Activated T-helper 1 cell treated with anti-CD3 and anti-CD28 coated beads, Interleukin-12 subunit alpha, Interleukin-12 subunit beta, Interleukin-2, Interleukin-4 antibody, amounts not matched to agents 30 ng/mL and 10 ng/mL and 1 ng/mL, durations not matched to agents 14 hours and 24 hours and 36 hours (primary cell): ENCODE results near the gene ASAP2. TPM values are rescaled to one million over a fixed set of nuclear protein-coding genes. Genes with fewer than 3 reads are reported as not detected.

ENCODE experiments used
- DNase-seq: peaks from one replicate; pipeline ENCODE4 v3.0.0; 2021; ENCODE audit warnings: low spot score
- H3K27ac Mint-ChIP-seq: one replicate; pipeline ENCODE4 v1.8.0; 2021; ENCODE audit warnings: mild to moderate bottlenecking, mixed read lengths
- H3K27me3 Mint-ChIP-seq: one replicate; pipeline ENCODE4 v1.8.0; 2022; ENCODE audit warnings: mild to moderate bottlenecking, moderate library complexity, mixed read lengths; ENCODE audit not compliant: insufficient read depth
- H3K36me3 Mint-ChIP-seq: one replicate; pipeline ENCODE4 v1.8.0; 2021; ENCODE audit warnings: low read depth, mixed read lengths
- H3K4me1 Mint-ChIP-seq: one replicate; pipeline ENCODE4 v1.8.0; 2021; ENCODE audit warnings: low read depth, mixed read lengths
- H3K4me3 Mint-ChIP-seq: one replicate; pipeline ENCODE4 v1.8.0; 2021; ENCODE audit warnings: mild to moderate bottlenecking, moderate library complexity, mixed read lengths
- H3K9me3 Mint-ChIP-seq: one replicate; pipeline ENCODE4 v1.8.0; 2021; ENCODE audit warnings: mixed read lengths
- intact Hi-C: fragments of 100-400 bp; cut with micrococcal nuclease; formaldehyde crosslinking; loops from one replicate; pipeline ENCODE4 v1.15.1; 2024
- total RNA-seq: library from RNA; stranded (reverse); gene quantifications from 2 replicates; pipeline ENCODE4 v1.2.3, GENCODE V29; 2022

The ASAP2 gene
- total RNA-seq, 1 donor from 2014 or later = 0.34 TPM

GRCh38 chr2:9221223-9221622, 14.6 kb downstream of the ASAP2 start:
- Mint-ChIP-seq H3K27me3 (peaks cover 10% of the 10 kb centered on the region), H3K9me3 (no peaks in the 10 kb centered on the region), H3K36me3 (no peaks in the 10 kb centered on the region), H3K27ac (no peak overlapping the region), H3K4me1 (no peaks in the 10 kb centered on the region), H3K4me3 (no peak overlapping the region)
- no peak for DNase-seq
- intact Hi-C loops = no loop called here

- no peak for DNase-seq
- Mint-ChIP-seq H3K36me3 (no peaks in the 10 kb centered on the region), H3K27ac (no peak overlapping the region), H3K27me3 (peaks cover 10% of the 10 kb centered on the region), H3K9me3 (no peaks in the 10 kb centered on the region), H3K4me1 (no peaks in the 10 kb centered on the region), H3K4me3 (no peak overlapping the region)
- intact Hi-C loops = no loop called here
These were observed 15.8 kb downstream of the ASAP2 start for GRCh38 chr2:9222239-9222892.

- Mint-ChIP-seq H3K9me3 (no peaks in the 10 kb centered on the region), H3K36me3 (no peaks in the 10 kb centered on the region), H3K27ac (no peak overlapping the region), H3K4me1 (no peaks in the 10 kb centered on the region), H3K27me3 (peaks cover 10% of the 10 kb centered on the region), H3K4me3 (no peak overlapping the region)
- intact Hi-C loops = no loop called here
- DNase-seq = no peak
These were observed 16.3 kb downstream of the ASAP2 start for GRCh38 chr2:9222893-9223287.

GRCh38 chr2:9225806-9226205, 19.2 kb downstream of the ASAP2 start:
- Mint-ChIP-seq H3K36me3 (no peaks in the 10 kb centered on the region), H3K4me1 (no peaks in the 10 kb centered on the region), H3K9me3 (no peaks in the 10 kb centered on the region), H3K4me3 (no peak overlapping the region), H3K27me3 (no peaks in the 10 kb centered on the region), H3K27ac (no peak overlapping the region)
- intact Hi-C loops = no loop called here
- DNase-seq = no peak

- no peak overlapping the region for H3K4me3 Mint-ChIP-seq
- H3K27ac Mint-ChIP-seq = no peak overlapping the region
- H3K9me3 Mint-ChIP-seq = no peaks in the 10 kb centered on the region
- peaks cover 3% of the 10 kb centered on the region for H3K27me3 Mint-ChIP-seq
- DNase-seq = no peak
- intact Hi-C loops = no loop called here
- H3K4me1 Mint-ChIP-seq = no peaks in the 10 kb centered on the region
- H3K36me3 Mint-ChIP-seq = no peaks in the 10 kb centered on the region
These were observed 20.1 kb downstream of the ASAP2 start for GRCh38 chr2:9226458-9227380.

GRCh38 chr2:9228088-9228751, 21.6 kb downstream of the ASAP2 start:
- Mint-ChIP-seq H3K36me3 (no peaks in the 10 kb centered on the region), H3K27ac (no peak overlapping the region), H3K4me3 (no peak overlapping the region), H3K27me3 (peaks cover 10% of the 10 kb centered on the region), H3K4me1 (no peaks in the 10 kb centered on the region), H3K9me3 (no peaks in the 10 kb centered on the region)
- intact Hi-C loops = no loop called here
- DNase-seq = no peak

GRCh38 chr2:9228781-9229469, 22.3 kb downstream of the ASAP2 start:
- Mint-ChIP-seq H3K27ac (no peak overlapping the region), H3K9me3 (no peaks in the 10 kb centered on the region), H3K4me3 (no peak overlapping the region), H3K27me3 (peaks cover 10% of the 10 kb centered on the region), H3K4me1 (no peaks in the 10 kb centered on the region), H3K36me3 (no peaks in the 10 kb centered on the region)
- intact Hi-C loops = no loop called here
- DNase-seq = no peak

- no peaks in the 10 kb centered on the region for H3K9me3 Mint-ChIP-seq
- intact Hi-C loops = no loop called here
- H3K4me3 Mint-ChIP-seq = no peak overlapping the region
- peaks cover 10% of the 10 kb centered on the region for H3K27me3 Mint-ChIP-seq
- no peaks in the 10 kb centered on the region for H3K36me3 Mint-ChIP-seq
- no peak overlapping the region for H3K27ac Mint-ChIP-seq
- H3K4me1 Mint-ChIP-seq = no peaks in the 10 kb centered on the region
- no peak for DNase-seq
These were observed 22.8 kb downstream of the ASAP2 start for GRCh38 chr2:9229470-9229820.

GRCh38 chr2:9230051-9230802, 23.6 kb downstream of the ASAP2 start:
- no peaks in the 10 kb centered on the region for H3K4me1 Mint-ChIP-seq
- no peak overlapping the region for H3K27ac Mint-ChIP-seq
- no peaks in the 10 kb centered on the region for H3K36me3 Mint-ChIP-seq
- H3K9me3 Mint-ChIP-seq = no peaks in the 10 kb centered on the region
- no peak for DNase-seq
- H3K27me3 Mint-ChIP-seq = peaks cover 10% of the 10 kb centered on the region
- intact Hi-C loops = no loop called here
- no peak overlapping the region for H3K4me3 Mint-ChIP-seq

GRCh38 chr2:9230881-9231280, 24.3 kb downstream of the ASAP2 start:
- Mint-ChIP-seq H3K4me3 (no peak overlapping the region), H3K27ac (no peak overlapping the region), H3K36me3 (no peaks in the 10 kb centered on the region), H3K27me3 (peaks cover 14% of the 10 kb centered on the region), H3K9me3 (no peaks in the 10 kb centered on the region), H3K4me1 (no peaks in the 10 kb centered on the region)
- DNase-seq = no peak
- intact Hi-C loops = no loop called here

- Mint-ChIP-seq H3K4me1 (no peaks in the 10 kb centered on the region), H3K9me3 (no peaks in the 10 kb centered on the region), H3K27me3 (peaks cover 14% of the 10 kb centered on the region), H3K36me3 (no peaks in the 10 kb centered on the region), H3K4me3 (no peak overlapping the region), H3K27ac (no peak overlapping the region)
- intact Hi-C loops = no loop called here
- no peak for DNase-seq
These were observed 24.9 kb downstream of the ASAP2 start for GRCh38 chr2:9231291-9232165.

GRCh38 chr2:9232166-9232479, 25.5 kb downstream of the ASAP2 start:
- intact Hi-C loops = no loop called here
- H3K9me3 Mint-ChIP-seq = no peaks in the 10 kb centered on the region

More at GRCh38 chr2:9232166-9232479, 25.5 kb downstream of the ASAP2 start:
- H3K27me3 Mint-ChIP-seq = peaks cover 14% of the 10 kb centered on the region
- no peaks in the 10 kb centered on the region for H3K4me1 Mint-ChIP-seq
- no peak for DNase-seq
- H3K4me3 Mint-ChIP-seq = no peak overlapping the region
- no peak overlapping the region for H3K27ac Mint-ChIP-seq
- no peaks in the 10 kb centered on the region for H3K36me3 Mint-ChIP-seq
